IMR-90 (cell line): ENCODE results near the gene SRSF4. TPM values are rescaled to one million over a fixed set of nuclear protein-coding genes. Genes with fewer than 3 reads are reported as not detected.

Source experiments
- ATAC-seq: fragments of 200-7000 bp; cut with Tn5 transposase; 2 replicates; pipeline ENCODE4 v1.9.1; 2020; ENCODE audit warnings: low read depth, mild to moderate bottlenecking, moderate library complexity
- BruUV-seq: library from RNA; stranded (reverse); fragments of 400-500 nt; replicated peaks from 2 replicates; lab custom pipeline; 2021; lab: Mats Ljungman, UMichigan
- CTCF ChIA-PET: fragments of 300-600 bp; formaldehyde crosslinking; extraction: SDS; loops from one replicate; lab custom pipeline; 2021; ENCODE audit warnings: antibody characterized with exemption; lab: Yijun Ruan, JAX
- POLR2A ChIA-PET: fragments of 300-600 bp; sonication (Branson Sonifier 250); formaldehyde crosslinking; loops from one replicate; lab custom pipeline; 2022; ENCODE audit warnings: antibody characterized with exemption; ENCODE audit not compliant: unreplicated experiment; lab: Charles Lee
- DNase-seq: peaks from one replicate; pipeline ENCODE4 v3.0.0; 2013
- H2AFZ ChIP-seq: replicated peaks from 2 replicates; pipeline ENCODE3; 2013; ENCODE audit warnings: low read length, mild to moderate bottlenecking; ENCODE audit not compliant: poor library complexity
- H2AK5ac ChIP-seq: 2 replicates; pipeline ENCODE4 v1.6.1; 2013; ENCODE audit warnings: low read depth, low read length, inconsistent platforms
- H2AK9ac ChIP-seq: replicated peaks from 2 replicates; pipeline ENCODE3; 2013; ENCODE audit warnings: mild to moderate bottlenecking, low read depth, low read length, moderate library complexity; ENCODE audit not compliant: poor library complexity
- H2BK120ac ChIP-seq: 2 replicates; pipeline ENCODE4 v1.6.1; 2013; ENCODE audit warnings: low read depth, low read length, inconsistent platforms
- H2BK15ac ChIP-seq: 3 replicates; pipeline ENCODE4 v1.6.1; 2013; ENCODE audit warnings: low read depth, low read length, inconsistent platforms
- H2BK20ac ChIP-seq: 2 replicates; pipeline ENCODE4 v1.6.1; 2013; ENCODE audit warnings: low read depth, mild to moderate bottlenecking, inconsistent platforms, low read length, moderate library complexity
- H2BK5ac ChIP-seq: 2 replicates; pipeline ENCODE4 v1.6.1; 2013; ENCODE audit warnings: mild to moderate bottlenecking, low read depth, low read length, inconsistent platforms; ENCODE audit not compliant: poor library complexity, severe bottlenecking
- H3K14ac ChIP-seq: replicated peaks from 2 replicates; pipeline ENCODE4 v1.6.1; 2013; ENCODE audit warnings: low read depth, low read length, inconsistent platforms
- H3K18ac ChIP-seq: 2 replicates; pipeline ENCODE4 v1.6.1; 2013; ENCODE audit warnings: low read depth, low read length, control low read depth
- H3K23ac ChIP-seq: 2 replicates; pipeline ENCODE4 v1.6.1; 2013; ENCODE audit warnings: low read depth, low read length, inconsistent platforms
- H3K27ac ChIP-seq: 2 replicates; pipeline ENCODE4 v1.5.1; 2013; ENCODE audit warnings: mild to moderate bottlenecking, control low read depth, low read length; ENCODE audit not compliant: insufficient read depth
- H3K27me3 ChIP-seq: 2 replicates; pipeline ENCODE4 v1.6.1; 2013; ENCODE audit warnings: low read length; ENCODE audit not compliant: control insufficient read depth, insufficient read depth
- H3K36me3 ChIP-seq: 2 replicates; pipeline ENCODE4 v1.6.1; 2013; ENCODE audit warnings: low read length, mixed read lengths; ENCODE audit not compliant: control insufficient read depth, insufficient read depth
- H3K4ac ChIP-seq: 2 replicates; pipeline ENCODE4 v1.6.1; 2013; ENCODE audit warnings: low read depth, low read length, inconsistent platforms
- H3K4me1 ChIP-seq: 2 replicates; pipeline ENCODE4 v1.6.1; 2013; ENCODE audit warnings: low read length, mixed read lengths; ENCODE audit not compliant: control insufficient read depth, insufficient read depth
- H3K4me2 ChIP-seq: 2 replicates; pipeline ENCODE4 v1.6.1; 2013; ENCODE audit warnings: low read depth, mild to moderate bottlenecking, control low read depth, low read length, moderate library complexity
- H3K4me3 ChIP-seq: 2 replicates; pipeline ENCODE4 v1.5.1; 2013; ENCODE audit warnings: low read depth, mild to moderate bottlenecking, control low read depth, low read length, moderate library complexity; ENCODE audit not compliant: insufficient read depth
- H3K56ac ChIP-seq: 2 replicates; pipeline ENCODE4 v1.6.1; 2013; ENCODE audit warnings: low read length, inconsistent platforms; ENCODE audit not compliant: insufficient read depth; ENCODE audit errors: extremely low read depth
- H3K79me1 ChIP-seq, 2 experiments: 2 replicates each; pipeline ENCODE4 v1.6.1; 2013; ENCODE audit warnings: low read length in 2 of 2, inconsistent platforms in 1 of 2, low read depth in 1 of 2
- H3K9ac ChIP-seq: 2 replicates; pipeline ENCODE4 v1.6.1; 2013; ENCODE audit warnings: low read depth, low read length, control low read depth
- H3K9me1 ChIP-seq: 2 replicates; pipeline ENCODE4 v1.6.1; 2013; ENCODE audit warnings: low read length, inconsistent platforms; ENCODE audit not compliant: insufficient read depth
- H3K9me3 ChIP-seq: 2 replicates; pipeline ENCODE4 v1.6.1; 2013; ENCODE audit warnings: low read length; ENCODE audit not compliant: control insufficient read depth, insufficient read depth
- H4K20me1 ChIP-seq: 2 replicates; pipeline ENCODE4 v1.6.1; 2013; ENCODE audit warnings: low read length, inconsistent platforms; ENCODE audit not compliant: insufficient read depth
- H4K5ac ChIP-seq: 2 replicates; pipeline ENCODE4 v1.6.1; 2013; ENCODE audit warnings: mild to moderate bottlenecking, low read depth, low read length, control low read depth
- H4K8ac ChIP-seq, 2 experiments: 2 replicates each; pipeline ENCODE4 v1.6.1; 2013; ENCODE audit warnings: low read depth in 2 of 2, low read length in 2 of 2, control low read depth in 1 of 2, inconsistent platforms in 1 of 2
- H4K91ac ChIP-seq: 2 replicates; pipeline ENCODE4 v1.6.1; 2013; ENCODE audit warnings: low read depth, low read length, inconsistent platforms; ENCODE audit not compliant: insufficient read depth
- BHLHE40 ChIP-seq: fragments of 150-350 bp; IDR thresholded peaks from 2 replicates; pipeline ENCODE4 v1.6.1; 2016; ENCODE audit warnings: mild to moderate bottlenecking, low read depth, low read length
- CEBPB ChIP-seq: IDR thresholded peaks from 2 replicates; pipeline ENCODE4 v1.6.1; 2012; ENCODE audit warnings: low read depth, low read length, improper control_type of control experiment
- CHD1 ChIP-seq: IDR thresholded peaks from 2 replicates; pipeline ENCODE4 v1.6.1; 2012; ENCODE audit warnings: low read depth, low read length, improper control_type of control experiment
- FOS ChIP-seq: fragments of 150-350 bp; IDR thresholded peaks from 2 replicates; pipeline ENCODE4 v1.6.1; 2016; ENCODE audit warnings: low read depth, low read length
- MXI1 ChIP-seq: IDR thresholded peaks from 2 replicates; pipeline ENCODE4 v1.6.1; 2012; ENCODE audit warnings: low read depth, mild to moderate bottlenecking, low read length, moderate library complexity, borderline replicate concordance
- NFE2L2 ChIP-seq: fragments of 150-350 bp; IDR thresholded peaks from 2 replicates; pipeline ENCODE4 v1.6.1; 2016; ENCODE audit warnings: low read depth, mild to moderate bottlenecking, low read length
- POLR2A ChIP-seq: IDR thresholded peaks from 2 replicates; pipeline ENCODE4 v1.6.1; 2012; ENCODE audit warnings: mild to moderate bottlenecking, low read depth, low read length
- RAD21 ChIP-seq: IDR thresholded peaks from 2 replicates; pipeline ENCODE4 v1.6.1; 2012; ENCODE audit warnings: low read length, improper control_type of control experiment
- RCOR1 ChIP-seq: IDR thresholded peaks from 2 replicates; pipeline ENCODE4 v1.6.1; 2012; ENCODE audit warnings: mild to moderate bottlenecking, low read length, improper control_type of control experiment; ENCODE audit not compliant: insufficient replicate concordance
- RFX5 ChIP-seq: IDR thresholded peaks from 2 replicates; pipeline ENCODE4 v1.8.0; 2012; ENCODE audit warnings: low read depth, mild to moderate bottlenecking, low read length, moderate library complexity
- USF2 ChIP-seq: fragments of 150-350 bp; IDR thresholded peaks from 2 replicates; pipeline ENCODE4 v1.6.1; 2017; ENCODE audit warnings: mild to moderate bottlenecking, antibody characterized with exemption, low read length, low read depth
- WGBS, 2 experiments: methylation state at CpG; one replicate each; pipeline versions ENCODE4 v1.1.5 to v1.1.7; 2013; ENCODE audit warnings: missing lambda C conversion rate in 2 of 2; ENCODE audit not compliant: insufficient read length in 1 of 2; ENCODE audit errors: extremely low coverage in 2 of 2; 5-methylcytosine and 5-hydroxymethylcytosine counted together
- dilution Hi-C: fragments of 300-500 bp; cut with HindIII; formaldehyde crosslinking; loops from one replicate; pipeline ENCODE4 v1.14.3; 2018; ENCODE audit warnings: low sequenced_read_pairs; ENCODE audit not compliant: unreplicated experiment
- in situ Hi-C: fragments of 300-500 bp; cut with MboI; formaldehyde crosslinking; loops from 3 replicates; pipeline ENCODE4 v1.14.3; 2019; ENCODE audit warnings: low sequenced_read_pairs, inconsistent platforms, mixed read lengths
- intact Hi-C: fragments of 100-400 bp; cut with micrococcal nuclease; formaldehyde crosslinking; loops from 2 replicates; pipeline ENCODE4 v1.10.0; 2022
- polyA plus RNA-seq, 3 experiments: library from polyadenylated mRNA; depleted of rRNA; stranded (reverse); fragments of >200 nt; gene quantifications; 2 replicates each; pipeline ENCODE4 v1.2.3, GENCODE V29; 2012; ENCODE audit warnings: low replicate concordance in 1 of 3
- total RNA-seq: library from RNA; depleted of rRNA; stranded (reverse); fragments of >200 nt; gene quantifications from 2 replicates; pipeline ENCODE4 v1.2.3, GENCODE V29; 2012
- TF ChIP-seq, protein P1 (sequence below): conservative IDR thresholded peaks from 2 replicates; pipeline ENCODE4 v1.5.1; 2012; ENCODE audit warnings: mild to moderate bottlenecking, low read depth, low read length, improper control_type of control experiment

Gene SRSF4
- total and polyA plus RNA-seq, 2 of the 4 experiments (the other 2 are of a cell fraction) = 20.8 to 48.5 TPM

GRCh38 chr1:29133861-29134694, 47.6 kb downstream of the SRSF4 start:
- Histone ChIP-seq H3K27ac (no peak overlapping the region), H2BK120ac (no peak overlapping the region), H3K4ac (no peak overlapping the region), H2BK5ac (no peak overlapping the region), H3K18ac (no peak overlapping the region), H3K79me1 (no peaks in the 10 kb centered on the region), H3K14ac (no peak overlapping the region), H4K91ac (no peak overlapping the region), H4K8ac (no peak overlapping the region), H2AFZ (peak overlapping the region; percentile 16), H3K4me1 (no peaks in the 10 kb centered on the region; the same call in 1 of the 2 replicates), H3K4me2 (no peak overlapping the region), H4K5ac (no peak overlapping the region; the same call in 1 of the 2 replicates), H4K20me1 (no peaks in the 10 kb centered on the region), H2AK5ac (no peak overlapping the region), H3K56ac (no peak overlapping the region), H3K9me1 (no peaks in the 10 kb centered on the region), H3K36me3 (no peaks in the 10 kb centered on the region), H2AK9ac (peak overlapping the region; percentile 17), H3K23ac (no peak overlapping the region), H2BK20ac (no peak overlapping the region), H3K9me3 (no peaks in the 10 kb centered on the region), H3K4me3 (no peak overlapping the region), H3K27me3 (0 out of 2 replicates have a peak, but pooled peaks cover 2% of the 10 kb centered on the region), H2BK15ac (no peak overlapping the region), H3K9ac (no peak overlapping the region)
- CTCF ChIA-PET = no interaction called here
- ATAC-seq (no peak), DNase-seq (no peak)
- dilution Hi-C loops = no loop called here
- 79% methylated on average over 45 of the region's 55 CpGs; no CpG with 5 or more reads in 1 of the 2 experiments for WGBS, 2 experiments
- no TSS peak for BruUV-seq
- intact Hi-C loops = no loop called here
- in situ Hi-C loops = no loop called here
- POLR2A ChIA-PET = no interaction called here
- TF ChIP-seq MXI1 (no peak), POLR2A (no peak), BHLHE40 (no peak), CEBPB (no peak), RCOR1 (no peak), CHD1 (no peak), USF2 (no peak), RAD21 (no peak), NFE2L2 (no peak), FOS (no peak), RFX5 (no peak)
- TF ChIP-seq, protein P1, sequence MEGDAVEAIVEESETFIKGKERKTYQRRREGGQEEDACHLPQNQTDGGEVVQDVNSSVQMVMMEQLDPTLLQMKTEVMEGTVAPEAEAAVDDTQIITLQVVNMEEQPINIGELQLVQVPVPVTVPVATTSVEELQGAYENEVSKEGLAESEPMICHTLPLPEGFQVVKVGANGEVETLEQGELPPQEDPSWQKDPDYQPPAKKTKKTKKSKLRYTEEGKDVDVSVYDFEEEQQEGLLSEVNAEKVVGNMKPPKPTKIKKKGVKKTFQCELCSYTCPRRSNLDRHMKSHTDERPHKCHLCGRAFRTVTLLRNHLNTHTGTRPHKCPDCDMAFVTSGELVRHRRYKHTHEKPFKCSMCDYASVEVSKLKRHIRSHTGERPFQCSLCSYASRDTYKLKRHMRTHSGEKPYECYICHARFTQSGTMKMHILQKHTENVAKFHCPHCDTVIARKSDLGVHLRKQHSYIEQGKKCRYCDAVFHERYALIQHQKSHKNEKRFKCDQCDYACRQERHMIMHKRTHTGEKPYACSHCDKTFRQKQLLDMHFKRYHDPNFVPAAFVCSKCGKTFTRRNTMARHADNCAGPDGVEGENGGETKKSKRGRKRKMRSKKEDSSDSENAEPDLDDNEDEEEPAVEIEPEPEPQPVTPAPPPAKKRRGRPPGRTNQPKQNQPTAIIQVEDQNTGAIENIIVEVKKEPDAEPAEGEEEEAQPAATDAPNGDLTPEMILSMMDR = no peak
